ENCODE measurements around the gene CD82. TPM values are rescaled to one million over a fixed set of nuclear protein-coding genes. Genes with fewer than 3 reads are reported as not detected.
"Not testable (repeated sequence)": the region's sequence is repeated elsewhere in the genome, so short reads cannot be mapped to it uniquely, and the experiment has no call there.

CD82 gene
- polyA plus RNA-seq, 4 donors: 5.1 to 24.8 (median 16.9) TPM

- no peak for DNase-seq (ENCODE audit: low read depth in 4 of 4, low spot score in 3 of 4)
Measured at GRCh38 chr11:44533921-44534711, 31.3 kb upstream of the CD82 start.

GRCh38 chr11:44535191-44535980 lies 30.1 kb upstream of the CD82 start:
- no peak for DNase-seq (ENCODE audit: low read depth in 4 of 4, low spot score in 3 of 4)

- DNase-seq (ENCODE audit: low read depth in 4 of 4, low spot score in 3 of 4): no peak
Measured at GRCh38 chr11:44536788-44537516, 28.5 kb upstream of the CD82 start.

- DNase-seq (ENCODE audit: low read depth in 4 of 4, low spot score in 3 of 4): no peak
Measured at GRCh38 chr11:44537679-44538078, 27.8 kb upstream of the CD82 start.

- DNase-seq (ENCODE audit: low read depth in 4 of 4, low spot score in 3 of 4): peak in 2 of 4 donors; percentile 42 to 52
Measured at GRCh38 chr11:44538375-44539054, 26.9 kb upstream of the CD82 start.

GRCh38 chr11:44539971-44540370 lies 25.5 kb upstream of the CD82 start:
- no peak for DNase-seq (ENCODE audit: low read depth in 4 of 4, low spot score in 3 of 4)

- DNase-seq (ENCODE audit: low read depth in 4 of 4, low spot score in 3 of 4): no peak
Measured at GRCh38 chr11:44540667-44541066, 24.8 kb upstream of the CD82 start.

- DNase-seq (ENCODE audit: low read depth in 4 of 4, low spot score in 3 of 4): no peak
Measured at GRCh38 chr11:44542372-44542771, 23.1 kb upstream of the CD82 start.

GRCh38 chr11:44546984-44547383 lies 18.5 kb upstream of the CD82 start:
- not testable (repeated sequence) for DNase-seq (ENCODE audit: low read depth in 4 of 4, low spot score in 3 of 4)

- not testable (repeated sequence) for DNase-seq (ENCODE audit: low read depth in 4 of 4, low spot score in 3 of 4)
Measured at GRCh38 chr11:44547534-44547933, 17.9 kb upstream of the CD82 start.

- DNase-seq (ENCODE audit: low read depth in 4 of 4, low spot score in 3 of 4): no peak
Measured at GRCh38 chr11:44548032-44548695, 17.3 kb upstream of the CD82 start.

- not testable (repeated sequence) for DNase-seq (ENCODE audit: low read depth in 4 of 4, low spot score in 3 of 4)
Measured at GRCh38 chr11:44548961-44549749, 16.3 kb upstream of the CD82 start.

GRCh38 chr11:44550123-44550522 lies 15.3 kb upstream of the CD82 start:
- DNase-seq (ENCODE audit: low read depth in 4 of 4, low spot score in 3 of 4): no peak

GRCh38 chr11:44551456-44552139 lies 13.9 kb upstream of the CD82 start:
- no peak for DNase-seq (ENCODE audit: low read depth in 4 of 4, low spot score in 3 of 4)

GRCh38 chr11:44555031-44555800 lies 10.2 kb upstream of the CD82 start:
- no peak for DNase-seq (ENCODE audit: low read depth in 4 of 4, low spot score in 3 of 4)

GRCh38 chr11:44556735-44557409 lies 8.6 kb upstream of the CD82 start:
- peak in 1 of 4 donors; percentile 32 for DNase-seq (ENCODE audit: low read depth in 4 of 4, low spot score in 3 of 4)

- DNase-seq (ENCODE audit: low read depth in 4 of 4, low spot score in 3 of 4): no peak
Measured at GRCh38 chr11:44557464-44557863, 8.0 kb upstream of the CD82 start.

All from left renal pelvis (tissue), 4 donors.